ENCODE data around the gene PCGF3.

PCGF3 gene

DNA sequence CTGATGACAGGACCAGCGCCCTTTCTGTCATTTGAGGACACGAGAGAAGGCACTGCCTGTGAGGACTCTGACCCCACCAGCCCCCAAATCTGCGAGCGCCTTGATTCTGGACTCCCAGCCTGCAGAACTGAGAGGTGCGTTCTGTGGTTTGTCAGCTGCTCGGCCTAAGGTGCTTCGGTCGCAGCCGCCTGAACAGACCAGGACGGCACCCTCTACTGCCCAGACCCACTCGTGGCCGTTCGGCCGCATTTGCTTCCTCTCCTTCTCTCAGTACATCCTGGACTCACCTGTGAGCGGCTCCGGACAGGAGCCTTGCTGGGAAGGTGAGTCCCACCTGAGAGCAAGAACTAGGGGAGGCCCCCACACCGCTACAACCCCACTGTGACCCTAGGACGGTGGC is 8.5 kb downstream of the PCGF3 start:
- no peaks in the 10 kb centered on the region for H3K27me3 ChIP-seq
- no peak for DNase-seq

DNA sequence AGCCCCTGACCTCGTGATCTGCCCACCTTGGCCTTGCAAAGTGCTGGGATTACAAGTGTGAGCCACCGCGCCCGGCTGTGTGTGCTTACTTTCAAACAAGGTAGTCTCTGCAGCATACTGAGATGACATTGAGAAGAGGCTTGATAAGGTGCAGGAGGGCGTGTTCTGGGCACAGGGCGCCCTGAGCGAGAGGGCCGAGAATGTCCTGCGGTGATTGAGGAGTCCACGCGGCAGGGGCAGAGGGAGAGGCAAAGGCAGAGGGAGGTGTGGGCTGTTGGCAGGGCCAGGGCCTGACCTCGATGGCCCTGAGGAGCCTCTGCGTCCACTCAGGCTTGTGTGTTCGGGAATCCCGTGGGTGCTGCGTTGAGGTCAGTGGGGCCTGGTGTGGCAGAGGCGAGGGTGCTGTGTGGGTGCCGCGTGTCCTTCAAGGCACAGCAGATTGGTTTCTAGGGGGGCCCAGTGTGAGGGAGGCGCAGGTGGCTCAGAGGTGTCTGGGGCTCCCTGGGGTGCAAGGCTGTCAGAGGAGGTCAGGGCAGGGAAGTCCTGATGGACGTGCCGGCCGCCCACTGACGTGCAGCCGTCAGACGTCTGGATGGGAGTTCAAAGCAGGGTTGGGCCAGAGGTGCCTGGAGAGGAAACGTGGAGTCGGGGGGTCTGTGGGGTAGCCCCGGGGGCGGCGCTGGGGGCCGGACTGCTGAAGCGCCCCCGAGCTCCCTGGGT is 12.1 kb downstream of the PCGF3 start:
- no peak for DNase-seq
- H3K9me3 ChIP-seq, result no peaks in the 10 kb centered on the region
- H3K4me3 ChIP-seq (ENCODE audit: low read depth, low read length), result no peak overlapping the region
- no peaks in the 10 kb centered on the region for H3K4me1 ChIP-seq
- TF ChIP-seq, protein P1, sequence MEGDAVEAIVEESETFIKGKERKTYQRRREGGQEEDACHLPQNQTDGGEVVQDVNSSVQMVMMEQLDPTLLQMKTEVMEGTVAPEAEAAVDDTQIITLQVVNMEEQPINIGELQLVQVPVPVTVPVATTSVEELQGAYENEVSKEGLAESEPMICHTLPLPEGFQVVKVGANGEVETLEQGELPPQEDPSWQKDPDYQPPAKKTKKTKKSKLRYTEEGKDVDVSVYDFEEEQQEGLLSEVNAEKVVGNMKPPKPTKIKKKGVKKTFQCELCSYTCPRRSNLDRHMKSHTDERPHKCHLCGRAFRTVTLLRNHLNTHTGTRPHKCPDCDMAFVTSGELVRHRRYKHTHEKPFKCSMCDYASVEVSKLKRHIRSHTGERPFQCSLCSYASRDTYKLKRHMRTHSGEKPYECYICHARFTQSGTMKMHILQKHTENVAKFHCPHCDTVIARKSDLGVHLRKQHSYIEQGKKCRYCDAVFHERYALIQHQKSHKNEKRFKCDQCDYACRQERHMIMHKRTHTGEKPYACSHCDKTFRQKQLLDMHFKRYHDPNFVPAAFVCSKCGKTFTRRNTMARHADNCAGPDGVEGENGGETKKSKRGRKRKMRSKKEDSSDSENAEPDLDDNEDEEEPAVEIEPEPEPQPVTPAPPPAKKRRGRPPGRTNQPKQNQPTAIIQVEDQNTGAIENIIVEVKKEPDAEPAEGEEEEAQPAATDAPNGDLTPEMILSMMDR (IDR thresholded peaks at IDR 0.05; ENCODE audit: low read depth, low read length), result no peak
- H3K36me3 ChIP-seq, result peaks cover 3% of the 10 kb centered on the region; the same call in 1 of the 2 replicates
- no peaks in the 10 kb centered on the region for H3K27me3 ChIP-seq

More for the DNA sequence above, 8.5 kb downstream of the PCGF3 start:
- Histone ChIP-seq H3K4me1 (no peaks in the 10 kb centered on the region), H3K9me3 (no peaks in the 10 kb centered on the region), H3K4me3 (ENCODE audit: low read depth, low read length) (no peak overlapping the region), H3K36me3 (peaks cover 5% of the 10 kb centered on the region; the same call in 1 of the 2 replicates)
- TF ChIP-seq, protein P1 (IDR thresholded peaks at IDR 0.05; ENCODE audit: low read depth, low read length), result no peak

DNA sequence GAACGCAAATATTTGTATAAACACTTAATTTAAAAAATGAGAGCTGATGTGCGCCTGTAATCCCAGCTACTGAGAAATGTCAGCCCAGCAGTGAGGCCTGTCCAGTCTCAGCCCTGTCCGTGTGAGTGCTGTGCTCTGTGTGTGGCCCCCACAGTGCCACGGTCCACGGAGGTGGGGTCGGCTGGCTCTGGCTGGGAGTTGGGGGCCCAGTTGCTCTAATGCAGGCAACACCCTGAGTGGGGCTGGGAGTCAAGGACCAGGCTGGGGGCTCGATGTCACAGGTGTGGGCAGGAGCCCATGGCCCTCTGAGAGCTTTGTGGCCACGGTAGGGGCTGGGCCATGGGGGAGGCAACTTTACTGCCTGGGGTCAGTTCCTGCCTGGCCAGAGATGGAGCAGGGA is 12.8 kb downstream of the PCGF3 start:
- peaks cover 4% of the 10 kb centered on the region; the same call in 1 of the 2 replicates for H3K36me3 ChIP-seq
- H3K9me3 ChIP-seq, result no peaks in the 10 kb centered on the region
- H3K27me3 ChIP-seq, result no peaks in the 10 kb centered on the region
- H3K4me1 ChIP-seq, result no peaks in the 10 kb centered on the region
- no peak for DNase-seq
- TF ChIP-seq, protein P1 (IDR thresholded peaks at IDR 0.05; ENCODE audit: low read depth, low read length), result no peak
- no peak overlapping the region for H3K4me3 ChIP-seq (ENCODE audit: low read depth, low read length)

DNA sequence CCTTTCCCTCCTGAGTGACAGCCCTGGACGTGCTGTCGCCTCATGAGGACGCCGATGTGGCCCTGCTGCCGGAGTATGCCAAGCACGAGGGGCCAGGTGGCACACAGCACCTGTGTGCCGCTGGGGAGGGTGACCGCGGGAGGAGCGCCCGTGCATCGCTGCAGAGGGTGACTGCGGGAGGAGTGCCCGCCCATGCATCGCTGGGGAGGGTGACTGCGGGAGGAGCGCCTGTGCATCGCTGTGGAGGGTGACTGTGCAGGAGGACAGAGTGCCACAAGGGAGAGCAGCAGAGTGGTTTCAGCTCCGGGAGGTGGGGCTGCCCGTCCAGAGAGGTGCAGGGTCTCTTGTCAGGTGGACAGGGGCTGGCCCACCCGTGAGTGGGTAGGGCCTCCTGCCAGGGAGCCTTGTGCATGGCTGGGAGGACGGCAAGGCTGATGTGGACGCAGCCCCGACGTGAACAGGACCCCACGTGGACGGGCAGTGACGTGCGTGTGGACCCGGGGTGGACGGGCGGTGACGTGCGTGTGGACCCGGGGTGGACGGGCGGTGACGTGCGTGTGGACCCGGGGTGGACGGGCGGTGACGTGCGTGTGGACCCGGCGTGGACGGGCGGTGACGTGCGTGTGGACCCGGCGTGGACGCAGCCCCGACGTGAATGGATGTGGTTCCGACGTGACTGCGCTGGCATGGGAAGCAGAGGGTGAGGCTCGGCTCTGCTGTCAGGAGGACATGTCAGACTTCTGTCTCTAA is 14.7 kb downstream of the PCGF3 start:
- peaks cover 7% of the 10 kb centered on the region; the same call in 1 of the 2 replicates for H3K36me3 ChIP-seq

DNA sequence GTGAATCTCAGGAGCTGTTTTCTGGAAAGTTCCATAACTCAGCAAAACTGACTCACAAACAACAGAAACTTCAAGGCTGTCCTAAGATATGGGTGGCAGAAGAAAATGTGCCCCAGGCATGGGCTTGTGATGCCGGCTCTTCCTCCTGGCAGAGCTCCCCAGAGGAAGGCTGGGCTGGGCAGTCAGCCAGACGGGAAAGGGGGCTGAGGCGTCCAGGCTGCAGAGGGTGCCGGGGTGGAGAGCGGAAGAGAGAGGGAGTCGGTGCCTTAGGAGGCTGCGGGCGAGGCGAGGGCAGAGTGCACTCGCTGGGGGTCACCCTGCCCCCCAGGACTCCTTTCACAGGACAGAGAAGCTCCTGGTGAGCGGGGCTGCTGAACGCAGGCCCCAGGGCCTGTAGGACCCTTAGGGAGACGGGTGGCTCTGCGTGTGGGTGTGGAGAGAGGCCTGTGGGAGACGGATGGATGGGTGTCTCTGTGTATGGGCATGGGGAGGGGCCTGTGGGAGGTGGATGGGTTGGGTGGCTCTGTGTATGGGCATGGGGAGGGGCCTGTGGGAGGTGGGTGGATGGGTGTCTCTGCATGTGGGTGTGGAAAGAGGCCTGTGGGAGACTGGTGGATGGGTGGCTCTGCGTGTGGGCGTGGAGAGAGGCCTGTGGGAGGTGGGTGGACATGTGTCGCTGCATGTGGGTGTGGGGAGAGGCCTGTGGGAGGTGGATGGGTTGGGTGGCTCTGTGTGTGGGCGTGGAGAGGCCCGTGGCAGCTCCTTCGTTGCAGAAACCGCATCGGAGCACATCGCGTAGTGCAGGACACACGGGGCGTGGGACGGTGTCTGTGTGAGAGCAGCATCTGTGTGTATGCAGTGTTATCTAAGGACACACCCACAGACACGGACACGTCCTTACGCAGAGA is 15.9 kb downstream of the PCGF3 start:
- DNase-seq, result no peak
- H3K4me3 ChIP-seq (ENCODE audit: low read depth, low read length), result no peak overlapping the region
- TF ChIP-seq, protein P1 (IDR thresholded peaks at IDR 0.05; ENCODE audit: low read depth, low read length), result no peak
- H3K9me3 ChIP-seq, result no peaks in the 10 kb centered on the region
- H3K27me3 ChIP-seq, result no peaks in the 10 kb centered on the region
- no peaks in the 10 kb centered on the region for H3K4me1 ChIP-seq
- peaks cover 7% of the 10 kb centered on the region; the same call in 1 of the 2 replicates for H3K36me3 ChIP-seq

More for the DNA sequence above, 14.7 kb downstream of the PCGF3 start:
- Histone ChIP-seq H3K4me3 (ENCODE audit: low read depth, low read length) (no peak overlapping the region), H3K27me3 (no peaks in the 10 kb centered on the region), H3K9me3 (no peaks in the 10 kb centered on the region), H3K4me1 (no peaks in the 10 kb centered on the region)
- TF ChIP-seq, protein P1 (IDR thresholded peaks at IDR 0.05; ENCODE audit: low read depth, low read length), result no peak
- no peak for DNase-seq

Data from BE2C (cell line).